B cell (primary cell): Measurements from ENCODE around the gene MGARP.

Experiments used
- CTCF ChIP-seq: fragments of 200-600 bp; IDR thresholded peaks from one replicate; pipeline ENCODE4 v1.8.0; 2022; ENCODE audit warnings: antibody characterized with exemption, mild to moderate bottlenecking
- EZH2 ChIP-seq: IDR thresholded peaks from 2 replicates; pipeline ENCODE4 v1.6.1; 2012; ENCODE audit warnings: borderline replicate concordance, low read depth, mild to moderate bottlenecking, moderate library complexity, low read length; ENCODE audit not compliant: insufficient read depth, poor library complexity, severe bottlenecking

- TF ChIP-seq CTCF (no peak), EZH2 (no peak)
These were observed 2.2 kb upstream of the MGARP start for GRCh38 chr4:139282065-139282720.
